ENCODE measurements around the gene NEO1. TPM values are rescaled to one million over a fixed set of nuclear protein-coding genes. Genes with fewer than 3 reads are reported as not detected.

NEO1 gene
- total RNA-seq, 2 donors from 2014 or later, result 108 to 130 TPM

GRCh38 chr15:73150831-73151230 lies 98.6 kb downstream of the NEO1 start:
- Histone ChIP-seq H3K27ac (no peak overlapping the region), H3K27me3 (no peaks in the 10 kb centered on the region), H3K36me3 (no peaks in the 10 kb centered on the region), H3K4me1 (no peaks in the 10 kb centered on the region), H3K9ac (ENCODE audit: low read depth in 2 of 2, low read length in 2 of 2) (no peak overlapping the region), H3K4me3 (no peak overlapping the region), H3K9me3 (no peaks in the 10 kb centered on the region)
- intact Hi-C loops (cut with DNase I), result no loop called here
- no peak for DNase-seq
- TF ChIP-seq CTCF (IDR thresholded peaks at IDR 0.05), result no peak

GRCh38 chr15:73153024-73153423 lies 100.8 kb downstream of the NEO1 start:
- no peaks in the 10 kb centered on the region for H3K27me3 ChIP-seq
- H3K9me3 ChIP-seq, result no peaks in the 10 kb centered on the region
- H3K4me3 ChIP-seq, result no peak overlapping the region
- TF ChIP-seq CTCF (IDR thresholded peaks at IDR 0.05), result no peak
- no peak overlapping the region for H3K27ac ChIP-seq
- no peaks in the 10 kb centered on the region for H3K4me1 ChIP-seq
- H3K36me3 ChIP-seq, result no peaks in the 10 kb centered on the region
- DNase-seq, result no peak
- H3K9ac ChIP-seq (ENCODE audit: low read depth in 2 of 2, low read length in 2 of 2), result no peak overlapping the region
- intact Hi-C loops (cut with DNase I), result no loop called here

GRCh38 chr15:73153447-73153846 lies 101.2 kb downstream of the NEO1 start:
- Histone ChIP-seq H3K36me3 (no peaks in the 10 kb centered on the region), H3K9ac (ENCODE audit: low read depth in 2 of 2, low read length in 2 of 2) (no peak overlapping the region), H3K27me3 (no peaks in the 10 kb centered on the region), H3K4me3 (no peak overlapping the region), H3K27ac (no peak overlapping the region), H3K4me1 (no peaks in the 10 kb centered on the region), H3K9me3 (no peaks in the 10 kb centered on the region)
- intact Hi-C loops (cut with DNase I), result no loop called here
- TF ChIP-seq CTCF (IDR thresholded peaks at IDR 0.05), result no peak
- no peak for DNase-seq

- no peaks in the 10 kb centered on the region for H3K27me3 ChIP-seq
- H3K9ac ChIP-seq (ENCODE audit: low read depth in 2 of 2, low read length in 2 of 2), result no peak overlapping the region
- no peaks in the 10 kb centered on the region for H3K4me1 ChIP-seq
- H3K27ac ChIP-seq, result no peak overlapping the region
- no peaks in the 10 kb centered on the region for H3K9me3 ChIP-seq
- no peak for DNase-seq
- no peak overlapping the region for H3K4me3 ChIP-seq
- intact Hi-C loops (cut with DNase I), result no loop called here
- H3K36me3 ChIP-seq, result no peaks in the 10 kb centered on the region
- no peak for TF ChIP-seq CTCF (IDR thresholded peaks at IDR 0.05)
Measured at GRCh38 chr15:73156431-73157191, 104.3 kb downstream of the NEO1 start.

- Histone ChIP-seq H3K4me3 (no peak overlapping the region), H3K4me1 (no peaks in the 10 kb centered on the region)
- intact Hi-C loops (cut with DNase I), result no loop called here
Measured at GRCh38 chr15:73161546-73161945, 109.3 kb downstream of the NEO1 start.

More at GRCh38 chr15:73161546-73161945, 109.3 kb downstream of the NEO1 start:
- no peak overlapping the region for H3K27ac ChIP-seq
- no peak for DNase-seq
- H3K36me3 ChIP-seq, result no peaks in the 10 kb centered on the region
- H3K9me3 ChIP-seq, result no peaks in the 10 kb centered on the region
- no peaks in the 10 kb centered on the region for H3K27me3 ChIP-seq
- no peak overlapping the region for H3K9ac ChIP-seq (ENCODE audit: low read depth in 2 of 2, low read length in 2 of 2)
- TF ChIP-seq CTCF (IDR thresholded peaks at IDR 0.05), result no peak

All from colonic mucosa (tissue), 4 donors.